A673 (cell line): ENCODE results near the gene FBXL17.

Experiments used
- EZH2 ChIP-seq: fragments of 200-600 bp; sonication (generic); IDR thresholded peaks from 2 replicates; pipeline ENCODE4 v1.6.1; 2017; ENCODE audit warnings: borderline replicate concordance, low read depth, mild to moderate bottlenecking, mixed read lengths, antibody characterized with exemption, low read length; ENCODE audit not compliant: poor library complexity, severe bottlenecking
- TF ChIP-seq, protein P1 (sequence below): fragments of 300-800, 200-600 bp; sonication (generic); conservative IDR thresholded peaks from 2 replicates; pipeline ENCODE4 v1.5.1; 2017; ENCODE audit warnings: low read depth, mild to moderate bottlenecking, antibody characterized with exemption, low read length, moderate library complexity, mixed read lengths

DNA sequence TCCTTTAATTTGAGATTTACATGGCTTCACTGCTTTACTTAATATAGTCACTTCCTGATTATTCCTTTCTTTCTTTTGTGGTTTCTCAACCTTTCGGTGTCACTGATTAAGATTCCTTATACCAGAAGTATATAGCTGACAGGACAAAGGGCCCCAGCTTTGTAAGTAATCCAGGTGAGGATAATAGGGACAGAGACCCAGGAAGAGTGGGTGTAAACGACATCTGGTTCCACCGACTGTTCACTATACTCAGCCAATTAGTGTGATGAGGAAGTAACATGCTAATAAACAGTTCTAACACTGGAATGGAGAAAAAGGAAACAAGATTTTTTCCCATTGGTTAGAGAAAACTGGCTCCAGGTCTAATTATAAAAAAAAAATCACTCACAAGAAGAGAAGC, 424.8 kb downstream of the FBXL17 start:
- TF ChIP-seq, protein P1, sequence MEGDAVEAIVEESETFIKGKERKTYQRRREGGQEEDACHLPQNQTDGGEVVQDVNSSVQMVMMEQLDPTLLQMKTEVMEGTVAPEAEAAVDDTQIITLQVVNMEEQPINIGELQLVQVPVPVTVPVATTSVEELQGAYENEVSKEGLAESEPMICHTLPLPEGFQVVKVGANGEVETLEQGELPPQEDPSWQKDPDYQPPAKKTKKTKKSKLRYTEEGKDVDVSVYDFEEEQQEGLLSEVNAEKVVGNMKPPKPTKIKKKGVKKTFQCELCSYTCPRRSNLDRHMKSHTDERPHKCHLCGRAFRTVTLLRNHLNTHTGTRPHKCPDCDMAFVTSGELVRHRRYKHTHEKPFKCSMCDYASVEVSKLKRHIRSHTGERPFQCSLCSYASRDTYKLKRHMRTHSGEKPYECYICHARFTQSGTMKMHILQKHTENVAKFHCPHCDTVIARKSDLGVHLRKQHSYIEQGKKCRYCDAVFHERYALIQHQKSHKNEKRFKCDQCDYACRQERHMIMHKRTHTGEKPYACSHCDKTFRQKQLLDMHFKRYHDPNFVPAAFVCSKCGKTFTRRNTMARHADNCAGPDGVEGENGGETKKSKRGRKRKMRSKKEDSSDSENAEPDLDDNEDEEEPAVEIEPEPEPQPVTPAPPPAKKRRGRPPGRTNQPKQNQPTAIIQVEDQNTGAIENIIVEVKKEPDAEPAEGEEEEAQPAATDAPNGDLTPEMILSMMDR = no peak
- TF ChIP-seq EZH2 = no peak
